HG02981 (cell line): ENCODE measurements around the gene PLK3.
"Not testable (repeated sequence)": the region's sequence is repeated elsewhere in the genome, so short reads cannot be mapped to it uniquely, and the experiment has no call there.

Experiments used
- ATAC-seq: cut with Tn5 transposase; IDR thresholded peaks from one replicate; pipeline ENCODE4 v1.9.1; 2021; ENCODE audit warnings: mild to moderate bottlenecking, moderate library complexity; ENCODE audit not compliant: unreplicated experiment

PLK3 gene

DNA sequence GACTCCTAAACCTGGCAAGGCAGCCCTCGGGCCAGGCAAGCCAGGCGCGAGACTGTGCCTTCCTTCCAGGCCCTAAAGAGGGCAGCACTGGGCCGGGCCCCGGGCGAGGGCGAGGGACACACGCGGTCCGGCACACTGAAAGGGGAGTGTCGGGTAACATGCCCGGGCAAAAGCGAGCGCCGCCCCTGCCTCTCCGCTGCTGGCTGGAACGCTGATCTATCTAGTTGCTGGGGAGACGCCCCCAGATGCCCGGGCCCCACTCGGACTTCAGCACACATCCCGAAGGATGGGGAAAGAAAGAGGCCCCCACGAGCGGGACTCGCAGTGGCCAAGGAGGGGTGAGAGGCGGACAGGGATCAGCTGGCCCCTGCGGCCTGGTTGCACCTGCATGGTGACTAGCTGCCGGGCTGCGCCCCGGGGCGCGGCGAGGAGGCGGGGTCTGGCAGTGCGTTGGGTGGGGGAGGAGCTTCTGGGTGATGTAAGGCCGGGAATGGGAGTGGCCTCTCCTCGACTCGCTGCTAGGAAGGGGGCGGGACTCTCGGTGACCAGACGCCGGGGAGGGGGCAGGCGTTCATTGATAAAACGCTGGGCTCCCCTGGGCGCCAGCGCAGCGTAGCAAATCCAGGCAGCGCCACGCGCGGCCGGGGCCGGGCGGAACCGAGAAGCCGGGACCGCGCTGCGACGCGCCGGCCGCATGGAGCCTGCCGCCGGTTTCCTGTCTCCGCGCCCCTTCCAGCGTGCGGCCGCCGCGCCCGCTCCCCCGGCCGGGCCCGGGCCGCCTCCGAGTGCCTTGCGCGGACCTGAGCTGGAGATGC is at the start of gene PLK3:
Gene PLK3, plus strand, starts transcription at position 608 of the 815 bp plus-strand sequence. Its CDS starts 87 bp downstream, at position 695.
- ATAC-seq: peak; percentile 79

DNA sequence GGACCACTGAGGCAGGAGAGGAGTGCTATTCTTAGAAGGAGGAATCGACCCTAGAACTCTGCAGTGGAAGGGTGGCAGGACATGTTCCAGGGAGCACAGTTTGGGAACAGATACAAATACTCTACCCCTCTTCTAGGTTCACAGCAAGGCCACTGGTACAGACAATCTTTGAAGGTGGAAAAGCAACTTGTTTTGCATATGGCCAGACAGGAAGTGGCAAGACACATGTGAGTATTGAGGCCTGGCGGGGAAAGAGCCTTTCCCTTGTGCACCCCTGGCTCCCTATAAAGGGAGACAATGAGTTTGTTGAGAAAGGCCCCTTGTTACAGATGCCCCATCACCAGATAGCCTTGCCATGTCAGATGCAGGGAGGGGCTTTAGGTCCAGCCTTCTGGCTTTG is 42.8 kb upstream of the PLK3 start:
- no peak for ATAC-seq

DNA sequence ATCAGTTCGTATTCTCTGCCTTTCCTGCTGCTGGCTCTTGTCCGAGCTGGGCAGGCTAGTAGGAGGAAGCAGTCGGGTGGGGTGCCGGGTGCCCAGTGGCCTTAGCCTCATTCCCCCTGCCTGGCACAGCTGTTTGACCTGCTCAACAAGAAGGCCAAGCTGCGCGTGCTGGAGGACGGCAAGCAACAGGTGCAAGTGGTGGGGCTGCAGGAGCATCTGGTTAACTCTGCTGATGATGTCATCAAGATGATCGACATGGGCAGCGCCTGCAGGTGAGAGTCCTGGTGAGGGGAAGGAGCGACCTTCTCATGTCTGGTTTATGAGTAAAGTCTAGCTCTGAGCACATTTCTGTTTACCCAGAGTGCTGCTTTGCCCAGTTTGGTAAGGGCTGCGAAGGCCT is 41.1 kb upstream of the PLK3 start:
- ATAC-seq: no peak

DNA sequence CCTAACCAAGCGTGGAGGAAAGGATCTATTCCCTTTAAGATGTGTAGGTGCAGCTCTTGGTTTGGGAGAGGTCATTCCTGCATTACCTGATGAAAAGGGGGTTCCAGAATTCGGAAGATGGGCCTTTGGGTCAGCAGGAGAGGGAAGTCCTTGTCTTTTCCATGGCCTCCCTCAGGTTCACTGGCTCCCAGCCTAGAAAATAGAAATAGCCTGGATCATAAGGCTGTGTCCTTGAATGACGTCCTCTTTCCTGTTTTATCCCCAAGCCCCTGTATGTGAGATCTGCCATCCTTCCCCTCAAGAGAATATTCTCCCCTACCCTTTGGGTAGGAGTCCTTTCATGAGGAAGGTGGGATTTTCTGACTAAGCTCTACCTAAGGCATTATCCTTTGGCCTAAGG is 39.3 kb upstream of the PLK3 start:
- no peak for ATAC-seq

DNA sequence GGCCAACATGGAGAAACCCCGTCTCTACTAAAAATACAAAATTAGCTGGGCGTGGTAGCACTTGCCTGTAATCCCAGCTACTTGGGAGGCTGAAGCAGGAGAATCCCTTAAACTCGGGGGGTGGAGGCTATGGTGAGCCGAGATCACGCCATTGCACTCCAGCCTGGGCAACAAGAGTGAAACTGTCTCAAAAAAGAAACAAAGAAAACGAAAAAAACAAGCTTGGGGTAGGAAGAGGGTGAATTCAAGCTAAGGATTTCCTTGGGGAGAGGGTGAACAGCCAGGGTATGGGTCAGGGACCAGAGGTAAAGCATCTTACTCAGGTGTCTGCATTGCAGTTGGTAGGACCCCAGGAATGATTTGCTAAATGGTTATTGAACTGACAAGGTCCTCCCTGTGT is 33.8 kb upstream of the PLK3 start:
- not testable (repeated sequence) for ATAC-seq

DNA sequence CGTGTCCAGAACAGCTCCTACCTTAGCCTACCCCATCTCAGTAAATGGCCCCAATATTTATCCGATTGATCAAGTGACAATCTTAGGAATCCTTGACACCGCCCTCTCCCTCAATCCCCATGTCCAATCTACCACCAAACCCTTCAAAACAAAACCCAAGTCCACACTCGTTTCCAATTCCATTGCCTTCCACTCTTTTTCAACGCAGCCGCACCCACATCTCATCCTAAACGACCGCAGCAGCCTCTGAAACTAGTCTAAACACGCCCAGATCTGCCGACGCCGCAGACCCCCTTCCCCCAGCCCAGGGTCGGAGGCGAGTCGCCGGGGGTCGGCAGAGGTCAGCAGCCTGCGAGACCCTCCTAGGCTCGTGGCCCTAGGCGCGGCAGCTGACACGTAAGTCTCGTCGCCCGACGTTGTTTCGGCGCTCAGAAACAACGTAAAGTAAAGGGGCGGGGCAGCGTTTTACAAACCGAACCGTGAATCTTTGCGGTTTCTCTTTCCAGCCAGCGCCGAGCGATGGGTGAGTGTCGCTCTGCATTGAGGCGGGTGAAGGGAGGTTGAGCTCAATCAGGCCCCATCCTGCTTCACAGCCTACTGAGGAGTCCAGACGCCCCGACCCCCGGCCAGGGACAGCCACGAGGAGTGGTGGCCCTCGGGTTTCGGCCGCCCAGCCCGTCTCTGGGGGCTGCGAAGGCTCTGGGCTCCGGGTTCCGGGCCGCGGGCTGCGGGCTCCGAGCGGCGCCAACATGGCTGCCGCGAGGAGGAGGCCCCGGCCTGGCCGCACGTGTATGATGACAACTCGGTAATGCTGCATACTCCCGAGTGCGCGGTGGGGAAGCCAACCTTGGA is 24.9 kb upstream of the PLK3 start, which contains the start of gene RPS8:
Gene RPS8, plus strand, starts transcription at position 463 of the 852 bp plus-strand sequence. Its CDS starts 57 bp downstream, at position 520.
- peak; percentile 65 for ATAC-seq

DNA sequence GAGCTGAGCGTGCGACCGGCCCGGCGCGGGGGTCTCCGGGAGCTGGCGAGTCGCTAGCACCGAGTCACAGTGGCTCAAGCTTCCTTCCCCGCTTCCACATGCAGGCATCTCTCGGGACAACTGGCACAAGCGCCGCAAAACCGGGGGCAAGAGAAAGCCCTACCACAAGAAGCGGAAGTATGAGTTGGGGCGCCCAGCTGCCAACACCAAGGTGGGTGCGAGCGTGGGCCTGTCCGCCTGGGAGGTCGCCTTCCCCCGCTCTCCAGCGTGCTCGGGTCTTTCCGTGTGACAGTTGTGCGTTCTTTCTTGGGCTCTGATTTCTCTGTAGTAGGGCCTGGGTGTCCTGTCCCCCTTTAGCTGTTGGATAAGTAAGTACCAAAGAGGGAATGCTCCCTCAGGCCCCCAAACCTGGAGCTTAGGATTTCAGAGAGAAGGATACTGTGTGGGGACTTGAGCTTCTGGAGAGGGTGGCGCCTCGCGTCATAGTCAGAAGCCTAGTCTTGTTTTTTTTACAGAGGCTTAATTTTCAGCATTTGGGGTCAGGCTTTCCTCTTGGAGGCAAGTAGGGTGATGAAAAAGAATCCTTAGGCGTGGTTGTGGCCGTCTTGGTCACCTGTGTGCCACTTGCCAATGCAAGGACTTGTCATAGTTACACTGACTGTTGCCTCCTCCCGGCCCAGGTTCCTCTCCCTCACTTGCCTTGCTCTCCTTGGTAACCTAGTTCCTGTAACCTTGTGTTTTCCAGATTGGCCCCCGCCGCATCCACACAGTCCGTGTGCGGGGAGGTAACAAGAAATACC is 24.0 kb upstream of the PLK3 start:
- no peak for ATAC-seq

DNA sequence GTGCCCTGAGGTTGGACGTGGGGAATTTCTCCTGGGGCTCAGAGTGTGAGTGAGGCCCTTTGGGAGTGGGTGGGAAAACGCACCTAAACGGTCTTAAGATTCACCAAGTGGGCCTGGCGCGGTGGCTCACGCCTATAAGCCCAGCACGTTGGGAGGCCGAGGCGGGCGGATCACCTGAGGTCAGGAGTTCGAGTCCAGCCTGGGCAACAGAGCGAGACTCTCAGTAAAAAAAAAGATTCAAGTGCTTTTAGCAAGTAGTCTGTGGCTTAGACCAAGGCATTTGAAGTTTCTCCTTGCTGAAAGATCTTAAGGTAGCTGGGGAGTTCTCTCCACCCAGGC is 23.5 kb upstream of the PLK3 start:
- ATAC-seq: no peak

DNA sequence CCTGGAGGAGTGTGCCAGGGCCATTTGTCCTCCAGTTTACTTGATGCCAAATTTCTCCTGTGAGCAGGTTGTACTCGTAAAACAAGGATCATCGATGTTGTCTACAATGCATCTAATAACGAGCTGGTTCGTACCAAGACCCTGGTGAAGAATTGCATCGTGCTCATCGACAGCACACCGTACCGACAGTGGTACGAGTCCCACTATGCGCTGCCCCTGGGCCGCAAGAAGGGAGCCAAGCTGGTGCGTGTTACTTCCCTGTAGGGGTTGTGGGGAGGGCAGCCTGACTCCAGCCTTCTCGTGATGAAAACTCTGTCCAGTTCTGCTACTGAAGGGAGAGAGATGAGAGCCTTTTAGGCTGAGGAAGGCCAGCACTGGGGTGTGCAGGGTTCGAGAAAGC is 22.6 kb upstream of the PLK3 start:
- no peak for ATAC-seq

DNA sequence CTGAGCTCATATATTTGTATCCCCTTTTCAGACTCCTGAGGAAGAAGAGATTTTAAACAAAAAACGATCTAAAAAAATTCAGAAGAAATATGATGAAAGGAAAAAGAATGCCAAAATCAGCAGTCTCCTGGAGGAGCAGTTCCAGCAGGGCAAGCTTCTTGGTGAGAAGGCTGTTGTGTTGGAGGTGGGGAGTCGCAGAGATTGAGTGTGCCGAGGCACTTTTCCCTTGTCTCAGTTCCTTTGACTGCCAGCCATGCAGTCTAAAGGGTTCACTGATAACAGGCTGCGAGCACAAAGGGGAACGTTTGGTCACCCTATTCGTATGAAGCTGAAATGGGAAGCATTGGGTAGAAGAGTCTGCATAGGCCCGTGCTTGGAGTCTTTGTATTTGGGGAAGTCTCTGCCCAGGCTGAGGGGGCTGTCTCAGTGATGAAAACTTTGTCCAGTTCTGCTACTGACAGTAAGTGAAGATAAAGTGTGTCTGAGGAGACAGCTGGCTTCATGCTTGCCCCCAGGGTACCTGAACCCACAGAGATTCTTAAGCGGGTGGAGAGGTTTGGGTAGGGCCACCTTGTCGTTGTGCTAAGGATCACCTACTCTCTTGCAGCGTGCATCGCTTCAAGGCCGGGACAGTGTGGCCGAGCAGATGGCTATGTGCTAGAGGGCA is 22.1 kb upstream of the PLK3 start:
- ATAC-seq: no peak

DNA sequence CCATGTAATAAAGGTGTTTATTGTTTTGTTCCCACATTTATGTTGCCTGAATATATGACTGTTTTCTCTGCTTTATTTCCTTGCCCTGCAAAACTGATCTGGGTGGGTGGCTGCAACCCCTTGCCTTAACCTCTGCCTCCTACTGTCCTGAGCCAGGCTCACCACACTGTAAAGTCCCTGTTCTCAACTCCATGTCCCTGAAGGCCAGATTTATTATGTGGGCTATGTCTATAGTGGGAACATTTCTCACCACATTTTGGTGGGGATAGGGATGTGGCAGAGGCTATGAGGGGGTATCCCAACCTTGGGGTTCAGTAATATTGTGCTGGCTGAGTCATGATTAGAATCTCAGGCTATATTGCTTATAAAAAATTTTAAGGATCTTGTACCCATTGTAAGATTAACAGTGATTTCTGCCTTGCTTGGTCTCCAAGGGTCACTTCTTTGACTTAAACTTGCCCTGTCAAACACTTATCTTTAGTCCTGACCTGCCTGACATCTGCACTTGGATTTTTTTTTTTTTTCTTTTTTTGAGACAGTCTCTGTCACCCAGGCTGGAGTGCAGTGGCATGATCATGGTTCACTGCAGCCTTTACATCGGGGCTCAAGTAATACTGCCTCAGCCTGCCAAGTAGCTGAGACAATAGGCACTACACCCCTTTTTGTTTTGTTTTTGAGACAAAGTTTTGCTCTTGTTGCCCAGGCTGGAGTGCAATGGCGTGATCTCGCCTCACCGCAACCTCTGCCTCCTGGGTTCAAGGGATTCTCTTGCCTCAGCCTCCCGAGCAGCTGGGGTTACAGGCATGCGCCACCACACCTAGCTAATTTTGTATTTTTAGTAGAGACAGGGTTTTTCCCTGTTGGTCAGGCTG is 21.2 kb upstream of the PLK3 start:
- ATAC-seq: no peak

DNA sequence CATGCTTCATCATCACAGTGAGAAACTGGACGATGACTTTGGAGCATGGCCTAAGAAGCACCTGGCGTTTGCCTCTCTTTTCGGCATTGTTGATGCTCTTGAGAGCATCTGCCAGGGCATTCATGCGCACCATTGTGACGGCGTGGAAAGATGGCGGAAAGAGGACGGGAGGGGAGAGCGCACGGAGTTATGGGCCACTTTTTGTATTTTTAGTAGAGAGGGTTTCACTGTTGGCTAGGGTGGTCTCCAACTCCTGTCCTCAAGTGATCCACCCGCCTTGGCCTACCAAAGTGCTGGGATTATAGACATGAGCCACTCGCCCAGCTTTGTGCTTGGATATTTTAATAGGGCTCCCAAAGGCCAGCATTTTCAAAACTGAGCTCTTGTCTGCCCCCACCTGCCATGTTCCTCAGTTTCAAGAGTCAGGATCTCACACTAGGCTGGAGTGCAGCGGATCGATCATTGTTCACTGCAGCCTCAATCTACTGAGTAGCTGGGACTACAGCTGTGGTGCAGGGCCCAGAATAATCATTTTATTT is 19.5 kb upstream of the PLK3 start:
- no peak for ATAC-seq

DNA sequence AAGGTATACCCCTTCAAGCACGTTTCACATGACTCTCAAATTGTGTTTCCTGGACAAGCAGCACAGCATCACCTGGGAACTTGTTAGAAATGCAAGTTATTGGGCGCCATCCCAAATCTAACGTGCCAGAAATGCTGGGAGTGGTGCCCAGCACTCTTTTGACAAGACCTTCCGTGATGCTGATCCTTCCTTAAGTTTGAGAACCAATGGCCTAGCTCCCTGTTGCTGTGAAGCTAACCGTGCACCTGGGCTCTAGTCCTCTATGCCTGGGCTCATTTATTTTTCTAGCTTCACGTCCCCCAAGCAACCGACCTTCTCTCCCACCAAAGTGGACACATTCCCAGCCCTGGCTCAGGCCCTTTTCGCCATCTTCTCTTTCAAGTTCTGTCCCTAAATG is 16.5 kb upstream of the PLK3 start:
- ATAC-seq: no peak

DNA sequence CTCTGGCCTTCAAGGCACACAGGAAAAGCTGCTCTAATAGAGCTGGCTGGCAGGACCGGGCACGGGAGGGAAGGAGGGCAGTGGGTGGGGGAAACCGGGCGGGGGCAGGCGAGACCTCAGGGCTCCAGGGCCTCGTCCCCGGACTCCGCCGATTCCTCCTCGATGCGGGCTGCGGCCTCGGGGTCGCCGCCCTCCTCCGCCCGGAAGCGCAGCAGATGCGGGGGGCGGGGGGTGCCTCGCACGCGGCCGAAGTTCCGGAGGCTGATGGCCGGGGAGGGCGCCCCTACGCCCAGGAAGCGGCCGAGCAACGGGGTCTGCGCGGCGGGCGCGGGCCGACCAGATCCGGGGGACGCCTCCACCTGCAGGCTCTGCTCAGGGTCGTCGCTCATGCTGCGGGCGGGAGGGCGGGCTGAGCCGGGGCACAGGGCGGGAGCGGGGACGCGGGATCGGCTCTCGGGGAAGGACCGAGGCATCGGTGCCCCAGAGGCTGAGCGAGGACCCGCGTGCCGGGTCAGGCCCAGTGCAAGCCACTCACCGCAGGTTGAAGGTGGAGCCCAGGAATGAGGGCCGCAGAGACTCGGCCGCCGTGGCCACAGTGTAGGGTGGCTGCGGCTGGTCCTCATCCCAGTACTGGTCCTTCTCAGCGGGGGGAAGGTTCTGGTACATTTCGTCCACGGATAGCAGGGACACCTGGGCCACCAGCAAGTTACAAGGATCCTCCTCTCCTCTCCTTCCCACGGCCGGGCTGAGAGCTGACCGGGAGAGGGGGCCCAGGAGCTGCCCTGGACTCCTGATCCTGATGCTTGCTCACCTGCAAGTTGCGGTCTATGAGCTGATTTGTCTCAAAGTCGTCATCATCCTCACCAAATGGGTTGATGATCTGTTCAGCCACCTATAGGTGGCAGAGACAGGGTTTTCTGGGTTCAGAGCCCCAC is 15.8 kb upstream of the PLK3 start:
- ATAC-seq: no peak

DNA sequence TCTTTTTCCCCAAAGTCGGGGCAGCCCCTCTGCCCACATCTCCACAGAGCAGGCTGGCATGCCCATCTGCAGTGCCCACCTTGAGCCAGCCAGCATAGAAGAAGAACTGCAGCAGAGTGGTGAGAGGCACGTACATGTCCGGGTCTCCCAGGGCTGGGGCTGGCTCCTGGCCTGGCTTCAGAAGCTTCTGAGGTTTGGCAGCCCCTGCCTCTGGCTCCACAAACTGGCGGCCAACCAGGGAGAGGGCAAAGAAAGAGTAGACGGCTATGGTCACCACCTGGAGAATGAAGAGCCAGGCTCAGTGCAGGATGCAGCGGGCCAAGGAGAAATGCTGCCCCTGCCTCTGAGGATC is 15.2 kb upstream of the PLK3 start:
- no peak for ATAC-seq

DNA sequence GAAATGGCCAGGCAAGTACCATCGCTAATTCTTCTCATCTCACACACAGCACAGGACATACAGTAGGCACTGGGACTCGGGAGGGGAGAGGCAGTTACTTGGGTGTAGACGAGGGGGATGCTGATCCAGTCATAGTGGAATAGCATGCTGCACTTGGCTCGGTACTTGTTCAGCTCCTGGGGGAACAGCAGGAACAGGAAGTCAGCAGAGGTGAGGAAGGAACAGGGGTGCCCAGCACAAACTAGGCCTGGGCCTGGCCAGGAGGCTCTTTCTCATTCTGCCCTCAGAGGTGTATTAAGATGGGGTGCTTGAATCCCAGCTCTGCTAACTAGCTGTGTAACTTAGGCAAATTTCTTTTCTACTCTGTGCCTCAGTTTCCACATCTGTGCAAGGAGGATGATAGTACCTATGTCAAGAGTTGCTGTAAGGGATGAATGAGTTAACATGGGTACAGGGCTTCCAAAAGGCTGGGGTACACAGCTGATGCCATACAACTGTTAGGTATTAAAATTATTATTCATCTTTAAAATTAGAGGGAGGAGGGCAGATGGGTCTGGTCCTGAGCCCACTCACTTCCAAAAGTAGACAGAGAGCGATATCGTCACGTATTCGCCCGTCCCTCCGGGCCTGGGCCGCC is 14.6 kb upstream of the PLK3 start:
- no peak for ATAC-seq

DNA sequence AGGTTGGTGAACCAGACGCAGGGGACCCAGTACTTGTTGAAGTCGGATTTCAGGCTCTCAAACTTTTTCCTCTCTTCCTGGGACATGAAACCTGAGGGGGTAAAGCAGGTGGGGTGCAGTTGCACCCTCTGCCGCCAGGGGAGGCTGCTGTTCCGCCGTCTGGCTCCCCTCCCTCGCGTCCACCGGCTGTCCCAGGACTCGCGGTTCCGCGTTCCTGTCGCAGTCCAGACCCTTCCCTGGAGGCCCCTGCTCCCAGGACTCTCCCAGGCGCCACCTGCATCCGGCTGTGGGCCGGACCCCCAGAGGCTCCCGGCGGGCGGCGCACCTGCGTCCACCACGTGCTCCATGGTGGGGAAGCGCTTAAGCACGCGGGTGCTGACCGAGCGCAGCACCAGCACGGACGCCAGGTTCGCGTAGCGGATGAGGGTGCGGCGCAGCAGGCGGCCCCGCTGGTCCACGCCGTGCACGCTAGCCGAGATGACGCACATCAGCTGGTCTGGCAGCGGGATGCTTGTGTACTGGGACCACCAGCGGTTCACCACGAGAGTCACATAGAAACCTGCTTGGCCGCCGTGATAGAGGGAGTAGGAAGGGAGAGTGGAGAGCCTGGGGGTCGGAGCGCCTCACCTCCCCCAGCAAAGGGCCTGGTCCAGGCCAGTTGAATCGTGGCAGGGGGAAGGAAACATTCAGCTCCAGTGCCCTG is 13.9 kb upstream of the PLK3 start:
- no peak for ATAC-seq
